ENCODE data around the gene RAD51.
A peak's percentile ranks its signal among the peaks of the same experiment; 100 is the strongest.

RAD51 gene

GRCh38 chr15:40743485-40743901 is 48.5 kb downstream of the RAD51 start:
- DNase-seq = peak; percentile 51 to 53

GRCh38 chr15:40743921-40744814 is 49.2 kb downstream of the RAD51 start:
- TF ChIP-seq GATA1 (IDR thresholded peaks at IDR 0.05; ENCODE audit: low read depth, low read length) (no peak), POLR2A (IDR thresholded peaks at IDR 0.05; ENCODE audit: low read length) (no peak)
- DNase-seq = peak; percentile 55 to 76

More at GRCh38 chr15:40743485-40743901, 48.5 kb downstream of the RAD51 start:
- TF ChIP-seq POLR2A (IDR thresholded peaks at IDR 0.05; ENCODE audit: low read length) = no peak
- TF ChIP-seq GATA1 (IDR thresholded peaks at IDR 0.05; ENCODE audit: low read depth, low read length) = no peak

- TF ChIP-seq POLR2A (IDR thresholded peaks at IDR 0.05; ENCODE audit: low read length) (no peak), GATA1 (IDR thresholded peaks at IDR 0.05; ENCODE audit: low read depth, low read length) (no peak)
- peak; percentile 40 to 57 for DNase-seq
These were observed 49.8 kb downstream of the RAD51 start for GRCh38 chr15:40744815-40745152.

- TF ChIP-seq GATA1 (IDR thresholded peaks at IDR 0.05; ENCODE audit: low read depth, low read length) (no peak), POLR2A (IDR thresholded peaks at IDR 0.05; ENCODE audit: low read length) (no peak)
- peak; percentile 36 to 62 for DNase-seq
These were observed 52.0 kb downstream of the RAD51 start for GRCh38 chr15:40746916-40747418.

- DNase-seq = peak; percentile 87 to 90
These were observed 53.0 kb downstream of the RAD51 start for GRCh38 chr15:40747685-40748631.

GRCh38 chr15:40749151-40749630 is 54.2 kb downstream of the RAD51 start:
- no peak for DNase-seq
- TF ChIP-seq POLR2A (IDR thresholded peaks at IDR 0.05; ENCODE audit: low read length) (no peak), GATA1 (IDR thresholded peaks at IDR 0.05; ENCODE audit: low read depth, low read length) (no peak)

More at GRCh38 chr15:40747685-40748631, 53.0 kb downstream of the RAD51 start:
- peak; percentile 26 for TF ChIP-seq POLR2A (IDR thresholded peaks at IDR 0.05; ENCODE audit: low read length)
- no peak for TF ChIP-seq GATA1 (IDR thresholded peaks at IDR 0.05; ENCODE audit: low read depth, low read length)

GRCh38 chr15:40750885-40751284 is 55.9 kb downstream of the RAD51 start:
- TF ChIP-seq POLR2A (IDR thresholded peaks at IDR 0.05; ENCODE audit: low read length) (no peak), GATA1 (IDR thresholded peaks at IDR 0.05; ENCODE audit: low read depth, low read length) (no peak)
- no peak for DNase-seq

- DNase-seq = no peak
- TF ChIP-seq GATA1 (IDR thresholded peaks at IDR 0.05; ENCODE audit: low read depth, low read length) = no peak
- TF ChIP-seq POLR2A (IDR thresholded peaks at IDR 0.05; ENCODE audit: low read length) = no peak
These were observed 56.8 kb downstream of the RAD51 start for GRCh38 chr15:40751745-40752144.

GRCh38 chr15:40754574-40754882 is 59.6 kb downstream of the RAD51 start:
- DNase-seq = peak; percentile 61 to 71
- TF ChIP-seq POLR2A (IDR thresholded peaks at IDR 0.05; ENCODE audit: low read length) (no peak), GATA1 (IDR thresholded peaks at IDR 0.05; ENCODE audit: low read depth, low read length) (no peak)

GRCh38 chr15:40754883-40755811 is 60.2 kb downstream of the RAD51 start, which contains the start of gene RMDN3:
Gene RMDN3, minus strand, starts transcription at chr15:40755254. Its CDS starts 471 bp downstream, at chr15:40754783.
- peak; percentile 96 to 99 for DNase-seq
- TF ChIP-seq GATA1 (IDR thresholded peaks at IDR 0.05; ENCODE audit: low read depth, low read length) = no peak
- peak; percentile 96 for TF ChIP-seq POLR2A (IDR thresholded peaks at IDR 0.05; ENCODE audit: low read length)

- no peak for TF ChIP-seq GATA1 (IDR thresholded peaks at IDR 0.05; ENCODE audit: low read depth, low read length)
- peak; percentile 61 to 74 for DNase-seq
These were observed 60.8 kb downstream of the RAD51 start for GRCh38 chr15:40755812-40756208.

GRCh38 chr15:40756938-40757337 is 62.0 kb downstream of the RAD51 start:
- DNase-seq = peak; percentile 56 to 84
- TF ChIP-seq GATA1 (IDR thresholded peaks at IDR 0.05; ENCODE audit: low read depth, low read length) = peak; percentile 38
- TF ChIP-seq POLR2A (IDR thresholded peaks at IDR 0.05; ENCODE audit: low read length) = no peak

GRCh38 chr15:40759961-40760360 is 65.0 kb downstream of the RAD51 start:
- no peak for TF ChIP-seq GATA1 (IDR thresholded peaks at IDR 0.05; ENCODE audit: low read depth, low read length)
- no peak for TF ChIP-seq POLR2A (IDR thresholded peaks at IDR 0.05; ENCODE audit: low read length)
- no peak for DNase-seq

Data from erythroblast (primary cell).